DMS79 treated with DMSO at 0.1 percent for 48 hours (cell line): Measurements from ENCODE around the gene SIRT2.
"Not testable (repeated sequence)": the region's sequence is repeated elsewhere in the genome, so short reads cannot be mapped to it uniquely, and the experiment has no call there.

Source experiments
- DNase-seq: peaks from one replicate; lab custom pipeline; 2025; lab: John Stamatoyannopoulos, UW

SIRT2 gene

GRCh38 chr19:38844093-38844686 lies 55.2 kb downstream of the SIRT2 start:
- DNase-seq, result no peak

GRCh38 chr19:38843175-38843758 lies 56.2 kb downstream of the SIRT2 start:
- DNase-seq, result no peak

GRCh38 chr19:38842439-38843174 lies 56.8 kb downstream of the SIRT2 start:
- no peak for DNase-seq

- no peak for DNase-seq
Observed at GRCh38 chr19:38841787-38842438, 57.5 kb downstream of the SIRT2 start.

- DNase-seq, result no peak
Observed at GRCh38 chr19:38841180-38841766, 58.1 kb downstream of the SIRT2 start.

- DNase-seq, result no peak
Observed at GRCh38 chr19:38840583-38840968, 58.8 kb downstream of the SIRT2 start.

- DNase-seq, result no peak
Observed at GRCh38 chr19:38839816-38840582, 59.4 kb downstream of the SIRT2 start.

- DNase-seq, result no peak
Observed at GRCh38 chr19:38838986-38839761, 60.2 kb downstream of the SIRT2 start.

GRCh38 chr19:38838208-38838985 lies 61.0 kb downstream of the SIRT2 start:
- no peak for DNase-seq

- no peak for DNase-seq
Observed at GRCh38 chr19:38837656-38838121, 61.7 kb downstream of the SIRT2 start.

- DNase-seq, result no peak
Observed at GRCh38 chr19:38836983-38837626, 62.3 kb downstream of the SIRT2 start.

- no peak for DNase-seq
Observed at GRCh38 chr19:38836159-38836982, 63.0 kb downstream of the SIRT2 start.

GRCh38 chr19:38834590-38834989 lies 64.8 kb downstream of the SIRT2 start:
- DNase-seq, result no peak

GRCh38 chr19:38834104-38834490 lies 65.3 kb downstream of the SIRT2 start:
- no peak for DNase-seq

GRCh38 chr19:38833092-38833425 lies 66.4 kb downstream of the SIRT2 start:
- DNase-seq, result no peak

GRCh38 chr19:38831142-38831605 lies 68.2 kb downstream of the SIRT2 start:
- DNase-seq, result no peak

- no peak for DNase-seq
Observed at GRCh38 chr19:38830039-38830733, 69.2 kb downstream of the SIRT2 start.

- DNase-seq, result not testable (repeated sequence)
Observed at GRCh38 chr19:38829203-38829602, 70.2 kb downstream of the SIRT2 start.
